Measurements from ENCODE around the gene C4A. TPM values are rescaled to one million over a fixed set of nuclear protein-coding genes. Genes with fewer than 3 reads are reported as not detected.
"Not testable (repeated sequence)": the region's sequence is repeated elsewhere in the genome, so short reads cannot be mapped to it uniquely, and the experiment has no call there.

The C4A gene
- total and polyA plus RNA-seq, 2 of the 8 experiments (the other 6 are each of a cell fraction or from before 2014, with no cell fraction given), result 0.62 to 2.4 TPM

DNA sequence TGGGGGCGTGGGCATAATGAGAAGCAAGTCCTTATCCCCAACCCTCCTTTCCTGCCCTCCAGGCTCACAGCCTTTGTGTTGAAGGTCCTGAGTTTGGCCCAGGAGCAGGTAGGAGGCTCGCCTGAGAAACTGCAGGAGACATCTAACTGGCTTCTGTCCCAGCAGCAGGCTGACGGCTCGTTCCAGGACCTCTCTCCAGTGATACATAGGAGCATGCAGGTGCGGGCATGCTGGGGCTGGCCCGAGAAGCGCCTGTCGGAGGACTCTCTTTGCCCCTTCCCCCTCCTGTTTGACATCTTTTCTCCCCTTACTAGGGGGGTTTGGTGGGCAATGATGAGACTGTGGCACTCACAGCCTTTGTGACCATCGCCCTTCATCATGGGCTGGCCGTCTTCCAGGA is 46.8 kb downstream of the C4A start:
- H3K23me2 ChIP-seq (ENCODE audit: low read depth, low read length); POLR2A ChIA-PET (ENCODE audit: partially characterized antibody); H3K56ac ChIP-seq (replicated peaks; ENCODE audit: insufficient read length, low read depth, low read length); H4K8ac ChIP-seq (ENCODE audit: extremely low read depth, insufficient read depth, low read length); H4K91ac ChIP-seq (replicated peaks; ENCODE audit: insufficient read length, low read length); H3K79me1 ChIP-seq (ENCODE audit: low read depth, low read length); H2BK20ac ChIP-seq (ENCODE audit: low read length); H3K18ac ChIP-seq (ENCODE audit: extremely low read depth, low read length); H3K4me3 ChIP-seq (ENCODE audit: extremely low read depth in 1 of 4, insufficient read depth in 2 of 4, low read depth in 3 of 4, low read length in 4 of 4); H2AK5ac ChIP-seq (ENCODE audit: low read depth, low read length); CTCF ChIA-PET (ENCODE audit: partially characterized antibody); H4K5ac ChIP-seq (ENCODE audit: insufficient read length, low read depth, low read length); FAIRE-seq; H3K9me3 ChIP-seq (ENCODE audit: insufficient read depth in 2 of 2, low read depth in 1 of 2, low read length in 1 of 2); H2BK15ac ChIP-seq (ENCODE audit: low read length); DNase-seq (ENCODE audit: low read depth in 1 of 2, low spot score in 2 of 2); H3K79me2 ChIP-seq (ENCODE audit: control insufficient read depth in 1 of 2, insufficient read depth in 2 of 2, low read length in 2 of 2); H2BK12ac ChIP-seq (ENCODE audit: low read depth, low read length); H4K20me1 ChIP-seq (replicated peaks in 1 of 2; ENCODE audit: control insufficient read depth in 1 of 2, insufficient read depth in 2 of 2, low read length in 2 of 2); H3K4ac ChIP-seq (replicated peaks; ENCODE audit: insufficient read length, low read depth, low read length); H3K4me2 ChIP-seq (ENCODE audit: insufficient read depth in 1 of 2, low read depth in 2 of 2, low read length in 2 of 2); H3K27ac ChIP-seq (ENCODE audit: low read depth, low read length); H3K36me3 ChIP-seq (ENCODE audit: control insufficient read depth in 2 of 4, insufficient read depth in 4 of 4, low read length in 3 of 4); H3K14ac ChIP-seq (ENCODE audit: insufficient read length); H2BK120ac ChIP-seq (replicated peaks; ENCODE audit: low read depth, low read length); H3K23ac ChIP-seq (ENCODE audit: insufficient read length); H2AFZ ChIP-seq (ENCODE audit: low read length); H3K4me1 ChIP-seq (replicated peaks in 1 of 4; ENCODE audit: control insufficient read depth in 3 of 4, insufficient read depth in 4 of 4, low read length in 3 of 4); H3K9ac ChIP-seq (replicated peaks in 1 of 4; ENCODE audit: extremely low read depth in 1 of 4, low read depth in 3 of 4, low read length in 3 of 4); H2BK5ac ChIP-seq (ENCODE audit: low read depth, low read length); H3K27me3 ChIP-seq (replicated peaks in 1 of 4; ENCODE audit: control insufficient read depth in 3 of 4, extremely low read depth in 1 of 4, insufficient read depth in 3 of 4, low read length in 3 of 4): not testable (repeated sequence)
- no CpG with 5 or more reads among the region's 10 CpGs for WGBS, 2 experiments (ENCODE audit: extremely low coverage in 1 of 2, insufficient coverage in 1 of 2, insufficient read length in 1 of 2, insufficient replicate concordance in 2 of 2, low coverage in 1 of 2, low lambda C conversion rate in 2 of 2, missing lambda C conversion rate in 1 of 2)

DNA sequence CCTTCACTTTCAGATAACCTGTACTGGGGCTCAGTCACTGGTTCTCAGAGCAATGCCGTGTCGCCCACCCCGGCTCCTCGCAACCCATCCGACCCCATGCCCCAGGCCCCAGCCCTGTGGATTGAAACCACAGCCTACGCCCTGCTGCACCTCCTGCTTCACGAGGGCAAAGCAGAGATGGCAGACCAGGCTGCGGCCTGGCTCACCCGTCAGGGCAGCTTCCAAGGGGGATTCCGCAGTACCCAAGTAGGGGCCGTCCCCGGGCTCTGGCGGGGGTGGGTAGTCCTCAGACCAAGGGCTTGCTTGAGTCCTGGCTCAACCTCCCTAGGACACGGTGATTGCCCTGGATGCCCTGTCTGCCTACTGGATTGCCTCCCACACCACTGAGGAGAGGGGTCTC is 47.7 kb downstream of the C4A start:
- H4K8ac ChIP-seq (ENCODE audit: extremely low read depth, insufficient read depth, low read length); H3K27me3 ChIP-seq (replicated peaks in 1 of 4; ENCODE audit: control insufficient read depth in 3 of 4, extremely low read depth in 1 of 4, insufficient read depth in 3 of 4, low read length in 3 of 4); H3K56ac ChIP-seq (replicated peaks; ENCODE audit: insufficient read length, low read depth, low read length); H3K79me2 ChIP-seq (ENCODE audit: control insufficient read depth in 1 of 2, insufficient read depth in 2 of 2, low read length in 2 of 2); H3K4ac ChIP-seq (replicated peaks; ENCODE audit: insufficient read length, low read depth, low read length); CTCF ChIA-PET (ENCODE audit: partially characterized antibody); H2AFZ ChIP-seq (ENCODE audit: low read length); H2BK5ac ChIP-seq (ENCODE audit: low read depth, low read length); POLR2A ChIA-PET (ENCODE audit: partially characterized antibody); H3K4me1 ChIP-seq (replicated peaks in 1 of 4; ENCODE audit: control insufficient read depth in 3 of 4, insufficient read depth in 4 of 4, low read length in 3 of 4); H4K91ac ChIP-seq (replicated peaks; ENCODE audit: insufficient read length, low read length); H2BK15ac ChIP-seq (ENCODE audit: low read length); H3K23ac ChIP-seq (ENCODE audit: insufficient read length); H3K36me3 ChIP-seq (ENCODE audit: control insufficient read depth in 2 of 4, insufficient read depth in 4 of 4, low read length in 3 of 4); H3K79me1 ChIP-seq (ENCODE audit: low read depth, low read length); H3K4me2 ChIP-seq (ENCODE audit: insufficient read depth in 1 of 2, low read depth in 2 of 2, low read length in 2 of 2); H3K18ac ChIP-seq (ENCODE audit: extremely low read depth, low read length); H2BK20ac ChIP-seq (ENCODE audit: low read length); DNase-seq (ENCODE audit: low read depth in 1 of 2, low spot score in 2 of 2); H3K23me2 ChIP-seq (ENCODE audit: low read depth, low read length); H3K4me3 ChIP-seq (ENCODE audit: extremely low read depth in 1 of 4, insufficient read depth in 2 of 4, low read depth in 3 of 4, low read length in 4 of 4); H3K9me3 ChIP-seq (ENCODE audit: insufficient read depth in 2 of 2, low read depth in 1 of 2, low read length in 1 of 2); H2BK120ac ChIP-seq (replicated peaks; ENCODE audit: low read depth, low read length); H3K14ac ChIP-seq (ENCODE audit: insufficient read length); H4K20me1 ChIP-seq (replicated peaks in 1 of 2; ENCODE audit: control insufficient read depth in 1 of 2, insufficient read depth in 2 of 2, low read length in 2 of 2); H3K27ac ChIP-seq (ENCODE audit: low read depth, low read length); H3K9ac ChIP-seq (replicated peaks in 1 of 4; ENCODE audit: extremely low read depth in 1 of 4, low read depth in 3 of 4, low read length in 3 of 4); H2AK5ac ChIP-seq (ENCODE audit: low read depth, low read length); H4K5ac ChIP-seq (ENCODE audit: insufficient read length, low read depth, low read length); FAIRE-seq; H2BK12ac ChIP-seq (ENCODE audit: low read depth, low read length): not testable (repeated sequence)
- WGBS, 2 experiments (ENCODE audit: extremely low coverage in 1 of 2, insufficient coverage in 1 of 2, insufficient read length in 1 of 2, insufficient replicate concordance in 2 of 2, low coverage in 1 of 2, low lambda C conversion rate in 2 of 2, missing lambda C conversion rate in 1 of 2), result 87% methylated on average over 5 of the region's 14 CpGs; no CpG with 5 or more reads in 1 of the 2 experiments

All from H1 (cell line).